ENCODE results near the gene PRKAG2. TPM values are rescaled to one million over a fixed set of nuclear protein-coding genes. Genes with fewer than 3 reads are reported as not detected.
A peak's percentile ranks its signal among the peaks of the same experiment; 100 is the strongest.

The PRKAG2 gene
- total and polyA plus RNA-seq, 2 of the 13 experiments (the other 11 are each of a cell fraction or from before 2014, with no cell fraction given): 0.90 to 1.3 TPM

GRCh38 chr7:151744656-151745638 is 132.0 kb downstream of the PRKAG2 start (continued):
- TF ChIP-seq AFF4 (CRISPR knock-in tag; IDR thresholded peaks at IDR 0.05) (no peak), ZNF18 (CRISPR knock-in tag; IDR thresholded peaks at IDR 0.05; ENCODE audit: insufficient replicate concordance) (peak; percentile 53), ZFP1 (CRISPR knock-in tag; IDR thresholded peaks at IDR 0.05) (peak; percentile 77; the same call in 1 of the 2 replicates), ZNF337 (CRISPR knock-in tag; IDR thresholded peaks at IDR 0.05; ENCODE audit: borderline replicate concordance, low read depth) (no peak), CBX1 (IDR thresholded peaks at IDR 0.05; ENCODE audit: low read depth) (peak; percentile 81), HINFP (CRISPR knock-in tag; IDR thresholded peaks at IDR 0.05; ENCODE audit: low read depth) (peak; percentile 61; the same call in 1 of the 2 replicates), MLLT10 (CRISPR knock-in tag; IDR thresholded peaks at IDR 0.05) (no peak), HNF1A (IDR thresholded peaks at IDR 0.05; ENCODE audit: low read depth) (no peak), HNF1A (CRISPR knock-in tag; IDR thresholded peaks at IDR 0.05; ENCODE audit: borderline replicate concordance) (peak; percentile 69; the same call in 1 of the 2 replicates), ZNF280B (CRISPR knock-in tag; IDR thresholded peaks at IDR 0.05; ENCODE audit: borderline replicate concordance) (peak; percentile 76; the same call in 1 of the 2 replicates), NFKB2 (CRISPR knock-in tag; IDR thresholded peaks at IDR 0.05; ENCODE audit: borderline replicate concordance) (peak; percentile 67; the same call in 1 of the 2 replicates), RFXAP (CRISPR knock-in tag; IDR thresholded peaks at IDR 0.05; ENCODE audit: borderline replicate concordance) (peak; percentile 74), MAF1 (CRISPR knock-in tag; IDR thresholded peaks at IDR 0.05; ENCODE audit: borderline replicate concordance) (no peak; the same call in 1 of the 2 replicates), SMAD9 (CRISPR knock-in tag; IDR thresholded peaks at IDR 0.05) (no peak)
